K562 (cell line): Measurements from ENCODE around the gene ALKBH4. TPM values are rescaled to one million over a fixed set of nuclear protein-coding genes. Genes with fewer than 3 reads are reported as not detected.

Source experiments
- SLC30A9 ChIP-seq: fragments of 250-450 bp; sonication (Bioruptor Pico); IDR thresholded peaks from 2 replicates; pipeline ENCODE4 v1.8.0; 2022; ENCODE audit warnings: mild to moderate bottlenecking, moderate library complexity
- ZNF23 ChIP-seq: fragments of 250-450 bp; sonication (Bioruptor Pico); IDR thresholded peaks from 2 replicates; pipeline ENCODE4 v1.4.0; 2020; ENCODE audit warnings: mild to moderate bottlenecking
- ZNF282 ChIP-seq: sonication (generic); formaldehyde crosslinking; IDR thresholded peaks from 2 replicates; pipeline ENCODE4 v1.8.1; 2023; ENCODE audit warnings: missing genetic modification reagents
- polyA plus RNA-seq, 8 experiments: library from polyadenylated mRNA; depleted of rRNA in 4 of 8; stranded (reverse) in 5 of 8; unstranded in 3 of 8; fragments of >200 nt; fragmentation: Nextera tagmentation in 2 of 8; fragmentation: Illumina TruSeq in 1 of 8; extraction: Ambion mirVana in 2 of 8; extraction: Trizol in 1 of 8; gene quantifications; 2 replicates each; pipeline versions ENCODE4 v1.2.1 to v1.2.3, GENCODE V29; 2011 to 2014; ENCODE audit warnings: inconsistent platforms in 1 of 8, missing spikeins in 1 of 8
- total RNA-seq, 7 experiments: library from RNA; depleted of rRNA in 6 of 7; stranded (reverse); fragments of >200 nt in 6 of 7; fragmentation: Illumina TruSeq in 2 of 7; extraction: Trizol in 2 of 7; gene quantifications; 2 replicates each; pipeline versions ENCODE4 v1.2.1 to v1.2.3, GENCODE V29; 2011 to 2021; ENCODE audit warnings: low replicate concordance in 1 of 7
- TF ChIP-seq, protein P1 (sequence below): fragments of 200-600 bp; sonication (generic); IDR thresholded peaks from one replicate; pipeline ENCODE4 v1.6.1; 2012; ENCODE audit warnings: mild to moderate bottlenecking, low read depth, low read length, inconsistent platforms
- TF ChIP-seq, protein P2 (sequence below), 2 experiments: fragments of 450-650 bp in 1 of 2; IDR thresholded peaks; 2 replicates each; pipeline ENCODE4 v1.6.1; 2011 to 2017; ENCODE audit warnings: low read depth in 2 of 2, antibody characterized with exemption in 1 of 2, borderline replicate concordance in 1 of 2, low read length in 1 of 2, mild to moderate bottlenecking in 1 of 2, mixed read lengths in 1 of 2; ENCODE audit not compliant: control insufficient read depth in 1 of 2
- TF ChIP-seq, protein P3 (sequence below): sonication (generic); formaldehyde crosslinking; IDR thresholded peaks from 2 replicates; pipeline ENCODE4 v1.8.1; 2023; ENCODE audit warnings: missing genetic modification reagents, mild to moderate bottlenecking, borderline replicate concordance

Gene ALKBH4
- total and polyA plus RNA-seq, 9 of the 15 experiments (the other 6 are each of a cell fraction or from before 2014, with no cell fraction given) = 4.6 to 21.4 (median 11.8) TPM

DNA sequence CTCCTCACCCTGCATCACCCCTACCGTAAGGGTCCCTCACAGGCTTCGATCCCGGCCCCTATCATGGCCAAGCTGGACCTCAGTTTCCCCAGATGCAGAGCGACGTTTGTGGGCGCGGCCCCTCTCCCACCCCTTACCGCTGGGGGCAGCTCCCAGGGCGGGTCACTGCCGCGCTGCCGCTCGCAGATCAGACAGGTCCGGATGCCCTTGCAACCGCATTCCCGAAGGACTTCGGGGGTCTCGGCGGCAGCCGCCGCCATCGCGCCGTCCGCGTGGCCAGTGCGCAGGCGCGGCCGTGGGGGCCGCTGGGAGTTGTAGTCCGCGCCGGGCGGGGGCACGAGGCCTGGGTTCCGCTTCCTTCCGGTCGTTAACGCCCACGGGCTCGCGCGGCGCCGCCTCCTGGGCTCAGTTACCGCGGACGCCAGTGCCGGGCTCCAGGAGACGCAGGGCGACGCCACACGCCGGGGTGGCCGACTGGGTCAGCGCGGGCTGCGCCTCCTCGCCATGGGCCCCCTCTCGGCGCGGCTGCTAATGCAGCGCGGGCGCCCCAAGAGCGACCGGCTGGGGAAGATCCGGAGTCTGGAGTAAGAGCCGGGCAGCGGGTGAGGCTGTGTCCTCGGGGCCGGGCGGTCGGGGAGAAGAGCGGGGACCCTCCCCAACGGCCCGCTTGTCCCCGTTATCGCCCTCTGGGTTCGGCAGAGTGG, at the start of gene ALKBH4, which contains the start of gene LRWD1 (continued):
- TF ChIP-seq, protein P1, sequence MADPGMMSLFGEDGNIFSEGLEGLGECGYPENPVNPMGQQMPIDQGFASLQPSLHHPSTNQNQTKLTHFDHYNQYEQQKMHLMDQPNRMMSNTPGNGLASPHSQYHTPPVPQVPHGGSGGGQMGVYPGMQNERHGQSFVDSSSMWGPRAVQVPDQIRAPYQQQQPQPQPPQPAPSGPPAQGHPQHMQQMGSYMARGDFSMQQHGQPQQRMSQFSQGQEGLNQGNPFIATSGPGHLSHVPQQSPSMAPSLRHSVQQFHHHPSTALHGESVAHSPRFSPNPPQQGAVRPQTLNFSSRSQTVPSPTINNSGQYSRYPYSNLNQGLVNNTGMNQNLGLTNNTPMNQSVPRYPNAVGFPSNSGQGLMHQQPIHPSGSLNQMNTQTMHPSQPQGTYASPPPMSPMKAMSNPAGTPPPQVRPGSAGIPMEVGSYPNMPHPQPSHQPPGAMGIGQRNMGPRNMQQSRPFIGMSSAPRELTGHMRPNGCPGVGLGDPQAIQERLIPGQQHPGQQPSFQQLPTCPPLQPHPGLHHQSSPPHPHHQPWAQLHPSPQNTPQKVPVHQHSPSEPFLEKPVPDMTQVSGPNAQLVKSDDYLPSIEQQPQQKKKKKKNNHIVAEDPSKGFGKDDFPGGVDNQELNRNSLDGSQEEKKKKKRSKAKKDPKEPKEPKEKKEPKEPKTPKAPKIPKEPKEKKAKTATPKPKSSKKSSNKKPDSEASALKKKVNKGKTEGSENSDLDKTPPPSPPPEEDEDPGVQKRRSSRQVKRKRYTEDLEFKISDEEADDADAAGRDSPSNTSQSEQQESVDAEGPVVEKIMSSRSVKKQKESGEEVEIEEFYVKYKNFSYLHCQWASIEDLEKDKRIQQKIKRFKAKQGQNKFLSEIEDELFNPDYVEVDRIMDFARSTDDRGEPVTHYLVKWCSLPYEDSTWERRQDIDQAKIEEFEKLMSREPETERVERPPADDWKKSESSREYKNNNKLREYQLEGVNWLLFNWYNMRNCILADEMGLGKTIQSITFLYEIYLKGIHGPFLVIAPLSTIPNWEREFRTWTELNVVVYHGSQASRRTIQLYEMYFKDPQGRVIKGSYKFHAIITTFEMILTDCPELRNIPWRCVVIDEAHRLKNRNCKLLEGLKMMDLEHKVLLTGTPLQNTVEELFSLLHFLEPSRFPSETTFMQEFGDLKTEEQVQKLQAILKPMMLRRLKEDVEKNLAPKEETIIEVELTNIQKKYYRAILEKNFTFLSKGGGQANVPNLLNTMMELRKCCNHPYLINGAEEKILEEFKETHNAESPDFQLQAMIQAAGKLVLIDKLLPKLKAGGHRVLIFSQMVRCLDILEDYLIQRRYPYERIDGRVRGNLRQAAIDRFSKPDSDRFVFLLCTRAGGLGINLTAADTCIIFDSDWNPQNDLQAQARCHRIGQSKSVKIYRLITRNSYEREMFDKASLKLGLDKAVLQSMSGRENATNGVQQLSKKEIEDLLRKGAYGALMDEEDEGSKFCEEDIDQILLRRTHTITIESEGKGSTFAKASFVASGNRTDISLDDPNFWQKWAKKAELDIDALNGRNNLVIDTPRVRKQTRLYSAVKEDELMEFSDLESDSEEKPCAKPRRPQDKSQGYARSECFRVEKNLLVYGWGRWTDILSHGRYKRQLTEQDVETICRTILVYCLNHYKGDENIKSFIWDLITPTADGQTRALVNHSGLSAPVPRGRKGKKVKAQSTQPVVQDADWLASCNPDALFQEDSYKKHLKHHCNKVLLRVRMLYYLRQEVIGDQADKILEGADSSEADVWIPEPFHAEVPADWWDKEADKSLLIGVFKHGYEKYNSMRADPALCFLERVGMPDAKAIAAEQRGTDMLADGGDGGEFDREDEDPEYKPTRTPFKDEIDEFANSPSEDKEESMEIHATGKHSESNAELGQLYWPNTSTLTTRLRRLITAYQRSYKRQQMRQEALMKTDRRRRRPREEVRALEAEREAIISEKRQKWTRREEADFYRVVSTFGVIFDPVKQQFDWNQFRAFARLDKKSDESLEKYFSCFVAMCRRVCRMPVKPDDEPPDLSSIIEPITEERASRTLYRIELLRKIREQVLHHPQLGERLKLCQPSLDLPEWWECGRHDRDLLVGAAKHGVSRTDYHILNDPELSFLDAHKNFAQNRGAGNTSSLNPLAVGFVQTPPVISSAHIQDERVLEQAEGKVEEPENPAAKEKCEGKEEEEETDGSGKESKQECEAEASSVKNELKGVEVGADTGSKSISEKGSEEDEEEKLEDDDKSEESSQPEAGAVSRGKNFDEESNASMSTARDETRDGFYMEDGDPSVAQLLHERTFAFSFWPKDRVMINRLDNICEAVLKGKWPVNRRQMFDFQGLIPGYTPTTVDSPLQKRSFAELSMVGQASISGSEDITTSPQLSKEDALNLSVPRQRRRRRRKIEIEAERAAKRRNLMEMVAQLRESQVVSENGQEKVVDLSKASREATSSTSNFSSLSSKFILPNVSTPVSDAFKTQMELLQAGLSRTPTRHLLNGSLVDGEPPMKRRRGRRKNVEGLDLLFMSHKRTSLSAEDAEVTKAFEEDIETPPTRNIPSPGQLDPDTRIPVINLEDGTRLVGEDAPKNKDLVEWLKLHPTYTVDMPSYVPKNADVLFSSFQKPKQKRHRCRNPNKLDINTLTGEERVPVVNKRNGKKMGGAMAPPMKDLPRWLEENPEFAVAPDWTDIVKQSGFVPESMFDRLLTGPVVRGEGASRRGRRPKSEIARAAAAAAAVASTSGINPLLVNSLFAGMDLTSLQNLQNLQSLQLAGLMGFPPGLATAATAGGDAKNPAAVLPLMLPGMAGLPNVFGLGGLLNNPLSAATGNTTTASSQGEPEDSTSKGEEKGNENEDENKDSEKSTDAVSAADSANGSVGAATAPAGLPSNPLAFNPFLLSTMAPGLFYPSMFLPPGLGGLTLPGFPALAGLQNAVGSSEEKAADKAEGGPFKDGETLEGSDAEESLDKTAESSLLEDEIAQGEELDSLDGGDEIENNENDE = no peak
- no peak for TF ChIP-seq SLC30A9 (CRISPR knock-in tag)
- TF ChIP-seq, protein P2, sequence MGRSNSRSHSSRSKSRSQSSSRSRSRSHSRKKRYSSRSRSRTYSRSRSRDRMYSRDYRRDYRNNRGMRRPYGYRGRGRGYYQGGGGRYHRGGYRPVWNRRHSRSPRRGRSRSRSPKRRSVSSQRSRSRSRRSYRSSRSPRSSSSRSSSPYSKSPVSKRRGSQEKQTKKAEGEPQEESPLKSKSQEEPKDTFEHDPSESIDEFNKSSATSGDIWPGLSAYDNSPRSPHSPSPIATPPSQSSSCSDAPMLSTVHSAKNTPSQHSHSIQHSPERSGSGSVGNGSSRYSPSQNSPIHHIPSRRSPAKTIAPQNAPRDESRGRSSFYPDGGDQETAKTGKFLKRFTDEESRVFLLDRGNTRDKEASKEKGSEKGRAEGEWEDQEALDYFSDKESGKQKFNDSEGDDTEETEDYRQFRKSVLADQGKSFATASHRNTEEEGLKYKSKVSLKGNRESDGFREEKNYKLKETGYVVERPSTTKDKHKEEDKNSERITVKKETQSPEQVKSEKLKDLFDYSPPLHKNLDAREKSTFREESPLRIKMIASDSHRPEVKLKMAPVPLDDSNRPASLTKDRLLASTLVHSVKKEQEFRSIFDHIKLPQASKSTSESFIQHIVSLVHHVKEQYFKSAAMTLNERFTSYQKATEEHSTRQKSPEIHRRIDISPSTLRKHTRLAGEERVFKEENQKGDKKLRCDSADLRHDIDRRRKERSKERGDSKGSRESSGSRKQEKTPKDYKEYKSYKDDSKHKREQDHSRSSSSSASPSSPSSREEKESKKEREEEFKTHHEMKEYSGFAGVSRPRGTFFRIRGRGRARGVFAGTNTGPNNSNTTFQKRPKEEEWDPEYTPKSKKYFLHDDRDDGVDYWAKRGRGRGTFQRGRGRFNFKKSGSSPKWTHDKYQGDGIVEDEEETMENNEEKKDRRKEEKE (IDR thresholded peaks at IDR 0.05; ENCODE audit: borderline replicate concordance in 1 of 2, control insufficient read depth in 1 of 2, low read depth in 2 of 2, low read length in 1 of 2) = 0 out of 4 replicates have a peak, but pooled peaks of 1 of the 2 experiments have one; percentile 85
- no peak for TF ChIP-seq ZNF23 (CRISPR knock-in tag)
- TF ChIP-seq ZNF282 (CRISPR knock-in tag) = no peak
- TF ChIP-seq, protein P3, sequence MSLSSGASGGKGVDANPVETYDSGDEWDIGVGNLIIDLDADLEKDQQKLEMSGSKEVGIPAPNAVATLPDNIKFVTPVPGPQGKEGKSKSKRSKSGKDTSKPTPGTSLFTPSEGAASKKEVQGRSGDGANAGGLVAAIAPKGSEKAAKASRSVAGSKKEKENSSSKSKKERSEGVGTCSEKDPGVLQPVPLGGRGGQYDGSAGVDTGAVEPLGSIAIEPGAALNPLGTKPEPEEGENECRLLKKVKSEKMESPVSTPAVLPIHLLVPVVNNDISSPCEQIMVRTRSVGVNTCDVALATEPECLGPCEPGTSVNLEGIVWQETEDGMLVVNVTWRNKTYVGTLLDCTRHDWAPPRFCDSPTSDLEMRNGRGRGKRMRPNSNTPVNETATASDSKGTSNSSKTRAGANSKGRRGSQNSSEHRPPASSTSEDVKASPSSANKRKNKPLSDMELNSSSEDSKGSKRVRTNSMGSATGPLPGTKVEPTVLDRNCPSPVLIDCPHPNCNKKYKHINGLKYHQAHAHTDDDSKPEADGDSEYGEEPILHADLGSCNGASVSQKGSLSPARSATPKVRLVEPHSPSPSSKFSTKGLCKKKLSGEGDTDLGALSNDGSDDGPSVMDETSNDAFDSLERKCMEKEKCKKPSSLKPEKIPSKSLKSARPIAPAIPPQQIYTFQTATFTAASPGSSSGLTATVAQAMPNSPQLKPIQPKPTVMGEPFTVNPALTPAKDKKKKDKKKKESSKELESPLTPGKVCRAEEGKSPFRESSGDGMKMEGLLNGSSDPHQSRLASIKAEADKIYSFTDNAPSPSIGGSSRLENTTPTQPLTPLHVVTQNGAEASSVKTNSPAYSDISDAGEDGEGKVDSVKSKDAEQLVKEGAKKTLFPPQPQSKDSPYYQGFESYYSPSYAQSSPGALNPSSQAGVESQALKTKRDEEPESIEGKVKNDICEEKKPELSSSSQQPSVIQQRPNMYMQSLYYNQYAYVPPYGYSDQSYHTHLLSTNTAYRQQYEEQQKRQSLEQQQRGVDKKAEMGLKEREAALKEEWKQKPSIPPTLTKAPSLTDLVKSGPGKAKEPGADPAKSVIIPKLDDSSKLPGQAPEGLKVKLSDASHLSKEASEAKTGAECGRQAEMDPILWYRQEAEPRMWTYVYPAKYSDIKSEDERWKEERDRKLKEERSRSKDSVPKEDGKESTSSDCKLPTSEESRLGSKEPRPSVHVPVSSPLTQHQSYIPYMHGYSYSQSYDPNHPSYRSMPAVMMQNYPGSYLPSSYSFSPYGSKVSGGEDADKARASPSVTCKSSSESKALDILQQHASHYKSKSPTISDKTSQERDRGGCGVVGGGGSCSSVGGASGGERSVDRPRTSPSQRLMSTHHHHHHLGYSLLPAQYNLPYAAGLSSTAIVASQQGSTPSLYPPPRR = no peak
